HG02973 (cell line): Measurements from ENCODE around the gene NUP93.
"Not testable (repeated sequence)": the region's sequence is repeated elsewhere in the genome, so short reads cannot be mapped to it uniquely, and the experiment has no call there.

Source experiments
- ATAC-seq: cut with Tn5 transposase; IDR thresholded peaks from one replicate; pipeline ENCODE4 v1.9.1; 2021; ENCODE audit warnings: moderate library complexity; ENCODE audit not compliant: unreplicated experiment

Gene NUP93

GRCh38 chr16:56884929-56885328 lies 155.0 kb downstream of the NUP93 start:
- not testable (repeated sequence) for ATAC-seq

DNA sequence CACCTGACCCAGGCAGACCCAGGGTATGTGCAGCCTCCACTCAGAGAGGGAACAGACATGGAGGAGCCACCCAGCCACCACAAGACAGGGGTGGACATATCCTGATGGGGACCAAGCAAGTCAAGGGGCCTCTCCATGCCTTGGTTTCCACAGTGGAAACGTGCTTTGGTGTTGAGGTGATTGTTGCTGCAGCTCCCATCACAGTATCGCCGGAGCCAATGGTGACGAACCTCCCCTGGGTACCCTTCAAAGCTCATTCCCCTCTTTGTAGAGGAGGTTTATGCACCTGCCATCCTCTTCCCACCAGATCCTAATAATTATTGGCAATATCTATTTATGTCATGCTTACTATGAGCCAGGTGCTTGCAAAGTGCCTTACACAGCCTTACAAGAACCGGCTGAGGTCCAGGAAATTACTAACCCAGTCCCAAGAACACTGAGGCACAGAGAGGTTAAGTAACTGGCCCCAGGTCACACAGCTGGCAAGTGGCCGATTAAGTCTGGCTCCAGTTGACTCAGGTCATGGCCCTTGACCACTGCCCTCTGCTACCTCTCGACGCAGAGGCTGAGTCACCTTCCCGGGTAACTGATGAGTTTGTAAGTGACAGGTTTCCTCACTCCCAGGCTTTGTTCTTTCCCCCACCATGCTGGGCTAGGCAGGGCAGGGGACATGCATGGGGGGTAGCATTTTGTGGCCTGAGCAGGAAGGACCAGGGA lies 155.7 kb downstream of the NUP93 start:
- no peak for ATAC-seq

DNA sequence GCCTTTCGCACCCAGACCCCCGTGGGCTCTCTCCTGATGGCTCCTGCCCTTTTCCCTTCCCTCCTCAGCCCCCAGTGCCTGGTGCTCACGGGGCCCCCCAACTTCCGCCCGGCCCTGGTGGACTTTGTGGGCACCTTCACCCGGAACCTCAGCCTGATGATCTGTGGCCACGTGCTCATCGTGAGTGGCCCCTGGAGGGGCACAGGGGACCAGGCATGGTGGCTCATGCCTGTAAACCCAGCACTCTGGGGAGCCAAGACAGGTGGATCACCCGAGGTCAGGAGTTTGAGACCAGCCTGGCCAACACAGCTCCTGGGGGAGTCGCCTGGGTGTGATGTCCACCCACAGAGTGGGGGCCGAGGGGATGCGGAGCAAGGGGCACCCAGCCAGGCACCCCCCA lies 156.4 kb downstream of the NUP93 start:
- no peak for ATAC-seq

- ATAC-seq: no peak
These were observed 156.9 kb downstream of the NUP93 start for GRCh38 chr16:56886826-56887225.

DNA sequence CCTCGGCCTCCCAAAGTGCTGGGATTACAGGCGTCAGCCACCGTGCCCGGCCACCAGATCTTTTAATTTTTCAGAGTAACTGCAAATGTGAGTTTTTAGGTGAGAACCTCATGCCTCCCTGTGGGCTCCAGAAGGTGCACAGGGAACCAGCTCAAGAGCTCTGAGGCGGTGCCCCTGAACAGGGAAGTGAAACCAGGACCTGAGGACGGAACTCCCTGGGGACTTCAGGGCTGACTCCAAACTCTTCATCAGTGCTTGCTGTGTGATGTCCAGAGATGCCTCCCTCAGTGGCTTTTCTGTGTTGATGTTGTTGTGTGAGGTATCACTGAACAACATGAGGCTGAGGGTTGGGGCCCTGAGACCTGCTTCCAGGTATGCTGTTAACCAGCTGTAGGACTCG lies 158.9 kb downstream of the NUP93 start:
- ATAC-seq: no peak

- ATAC-seq: no peak
These were observed 159.3 kb downstream of the NUP93 start for GRCh38 chr16:56889206-56889605.

GRCh38 chr16:56891685-56892084 lies 161.8 kb downstream of the NUP93 start:
- no peak for ATAC-seq

DNA sequence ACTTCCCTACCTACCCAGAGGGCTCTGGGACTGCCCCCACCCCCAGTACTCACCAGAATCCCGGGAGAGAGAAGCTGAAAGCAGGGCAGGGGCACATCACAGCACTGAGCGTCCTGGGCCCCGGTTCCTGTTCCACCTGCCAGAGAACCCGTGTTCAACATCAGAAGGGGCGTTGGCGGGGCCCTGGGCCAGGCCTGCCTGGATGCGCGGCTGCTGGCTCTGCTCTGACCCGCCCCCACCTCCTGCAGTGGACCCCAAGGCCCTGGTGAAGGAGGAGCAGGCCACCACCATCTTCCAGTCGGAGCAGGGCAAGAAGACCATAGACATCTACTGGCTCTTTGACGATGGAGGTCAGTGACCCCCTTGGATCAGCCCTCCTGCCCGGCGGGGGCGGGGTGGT lies 162.8 kb downstream of the NUP93 start:
- ATAC-seq: no peak

DNA sequence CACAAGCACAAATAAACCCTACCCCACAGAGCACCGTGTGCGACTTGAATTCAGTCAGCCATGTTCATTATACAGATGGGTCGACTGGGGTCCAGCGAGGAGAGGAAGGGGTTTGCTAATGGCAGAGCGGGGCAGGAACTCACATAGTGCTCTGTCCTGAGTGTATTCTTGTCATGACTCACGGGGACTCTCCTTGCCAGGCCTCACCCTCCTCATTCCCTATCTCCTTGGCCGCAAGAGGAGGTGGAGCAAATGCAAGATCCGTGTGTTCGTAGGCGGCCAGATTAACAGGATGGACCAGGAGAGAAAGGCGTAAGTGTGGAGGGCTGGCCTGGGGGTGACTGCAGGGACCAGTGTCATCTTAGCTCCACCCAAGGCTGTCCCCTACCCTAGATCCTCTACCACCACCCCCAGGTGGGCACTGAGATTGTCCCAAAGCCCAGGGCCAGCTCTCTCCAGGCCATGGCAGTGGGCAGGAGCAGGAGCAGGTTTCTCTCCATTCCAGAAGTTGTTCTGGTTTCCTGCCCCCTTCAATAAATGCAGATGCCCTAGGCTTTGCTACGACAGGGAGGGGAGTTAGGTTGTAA lies 164.5 kb downstream of the NUP93 start:
- no peak for ATAC-seq

- ATAC-seq: no peak
These were observed 165.9 kb downstream of the NUP93 start for GRCh38 chr16:56895813-56896212.

DNA sequence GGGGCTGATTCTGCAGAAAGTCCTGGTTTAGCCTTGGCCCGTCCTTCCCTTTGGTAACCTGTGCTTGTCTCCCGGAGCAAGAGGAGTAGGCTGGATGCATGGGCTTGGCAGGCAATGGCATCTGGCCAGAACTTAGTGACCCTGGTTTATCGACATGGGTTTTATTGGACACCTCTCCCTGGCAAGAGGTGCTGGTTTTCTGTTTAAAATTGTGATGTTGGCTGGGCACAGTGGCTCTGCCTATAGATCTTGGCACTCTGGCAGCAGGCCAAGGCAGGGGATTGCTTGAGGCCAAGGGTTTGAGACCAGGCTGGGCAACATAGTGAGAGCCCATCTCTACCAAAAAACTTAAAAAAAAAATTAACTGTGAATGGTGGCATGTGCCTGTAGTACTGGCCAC lies 166.3 kb downstream of the NUP93 start:
- no peak for ATAC-seq

GRCh38 chr16:56897026-56897799 lies 167.3 kb downstream of the NUP93 start:
- ATAC-seq: no peak

- ATAC-seq: no peak
These were observed 168.9 kb downstream of the NUP93 start for GRCh38 chr16:56898847-56899246.
